ENCODE results near the gene FAM107A. TPM values are rescaled to one million over a fixed set of nuclear protein-coding genes. Genes with fewer than 3 reads are reported as not detected.
A peak's percentile ranks its signal among the peaks of the same experiment; 100 is the strongest.

FAM107A gene
- total and polyA plus RNA-seq, 2 of the 13 experiments (the other 11 are each of a cell fraction or from before 2014, with no cell fraction given), result not detected

DNA sequence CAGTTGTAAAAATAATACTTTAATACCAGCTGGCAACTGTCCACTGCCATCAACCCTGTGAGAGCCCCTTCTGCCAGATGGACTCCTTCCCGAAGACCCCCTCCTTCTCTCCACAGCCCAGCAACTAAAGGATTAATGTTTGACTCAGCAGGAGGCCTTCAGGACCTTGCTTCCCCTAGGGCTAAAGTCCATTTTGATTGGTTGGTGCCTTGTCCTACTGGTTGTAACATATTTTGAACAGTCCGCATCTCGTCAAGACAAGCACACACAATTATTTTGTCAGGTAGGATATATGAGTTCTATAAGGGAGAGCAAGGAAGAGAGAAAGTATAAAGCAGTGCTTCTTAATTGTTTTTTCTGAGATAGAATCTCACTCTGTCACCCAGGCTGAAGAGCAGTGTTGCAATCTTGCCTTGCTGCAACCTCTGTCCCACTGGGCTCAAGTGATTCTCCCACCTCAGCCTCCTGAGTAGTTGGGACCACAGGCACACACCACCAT, 58.9 kb downstream of the FAM107A start (continued):
- TF ChIP-seq TMF1 (CRISPR knock-in tag; IDR thresholded peaks at IDR 0.05; ENCODE audit: low read depth), result no peak
- TF ChIP-seq ZNF143 (CRISPR knock-in tag; IDR thresholded peaks at IDR 0.05), result no peak
- no peak for TF ChIP-seq ZKSCAN8 (CRISPR knock-in tag; IDR thresholded peaks at IDR 0.05; ENCODE audit: borderline replicate concordance)
- TF ChIP-seq MTA1 (CRISPR knock-in tag; IDR thresholded peaks at IDR 0.05; ENCODE audit: borderline replicate concordance), result no peak
- no peak for TF ChIP-seq NFKB2 (CRISPR knock-in tag; IDR thresholded peaks at IDR 0.05; ENCODE audit: borderline replicate concordance)
- no peak for TF ChIP-seq ARNT (IDR thresholded peaks at IDR 0.05)
- peak; percentile 76; the same call in 1 of the 2 replicates for TF ChIP-seq CEBPG (CRISPR knock-in tag; IDR thresholded peaks at IDR 0.05)
- TF ChIP-seq POLR2G (IDR thresholded peaks at IDR 0.05; ENCODE audit: low read depth, low read length), result no peak
- TF ChIP-seq, protein P1, sequence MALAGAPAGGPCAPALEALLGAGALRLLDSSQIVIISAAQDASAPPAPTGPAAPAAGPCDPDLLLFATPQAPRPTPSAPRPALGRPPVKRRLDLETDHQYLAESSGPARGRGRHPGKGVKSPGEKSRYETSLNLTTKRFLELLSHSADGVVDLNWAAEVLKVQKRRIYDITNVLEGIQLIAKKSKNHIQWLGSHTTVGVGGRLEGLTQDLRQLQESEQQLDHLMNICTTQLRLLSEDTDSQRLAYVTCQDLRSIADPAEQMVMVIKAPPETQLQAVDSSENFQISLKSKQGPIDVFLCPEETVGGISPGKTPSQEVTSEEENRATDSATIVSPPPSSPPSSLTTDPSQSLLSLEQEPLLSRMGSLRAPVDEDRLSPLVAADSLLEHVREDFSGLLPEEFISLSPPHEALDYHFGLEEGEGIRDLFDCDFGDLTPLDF (CRISPR knock-in tag; IDR thresholded peaks at IDR 0.05), result no peak
- no peak for TF ChIP-seq MTA3 (CRISPR knock-in tag; IDR thresholded peaks at IDR 0.05)
- TF ChIP-seq SALL1 (CRISPR knock-in tag; IDR thresholded peaks at IDR 0.05), result peak; percentile 37
- TF ChIP-seq, protein P2, sequence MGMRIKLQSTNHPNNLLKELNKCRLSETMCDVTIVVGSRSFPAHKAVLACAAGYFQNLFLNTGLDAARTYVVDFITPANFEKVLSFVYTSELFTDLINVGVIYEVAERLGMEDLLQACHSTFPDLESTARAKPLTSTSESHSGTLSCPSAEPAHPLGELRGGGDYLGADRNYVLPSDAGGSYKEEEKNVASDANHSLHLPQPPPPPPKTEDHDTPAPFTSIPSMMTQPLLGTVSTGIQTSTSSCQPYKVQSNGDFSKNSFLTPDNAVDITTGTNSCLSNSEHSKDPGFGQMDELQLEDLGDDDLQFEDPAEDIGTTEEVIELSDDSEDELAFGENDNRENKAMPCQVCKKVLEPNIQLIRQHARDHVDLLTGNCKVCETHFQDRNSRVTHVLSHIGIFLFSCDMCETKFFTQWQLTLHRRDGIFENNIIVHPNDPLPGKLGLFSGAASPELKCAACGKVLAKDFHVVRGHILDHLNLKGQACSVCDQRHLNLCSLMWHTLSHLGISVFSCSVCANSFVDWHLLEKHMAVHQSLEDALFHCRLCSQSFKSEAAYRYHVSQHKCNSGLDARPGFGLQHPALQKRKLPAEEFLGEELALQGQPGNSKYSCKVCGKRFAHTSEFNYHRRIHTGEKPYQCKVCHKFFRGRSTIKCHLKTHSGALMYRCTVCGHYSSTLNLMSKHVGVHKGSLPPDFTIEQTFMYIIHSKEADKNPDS (CRISPR knock-in tag; IDR thresholded peaks at IDR 0.05), result no peak
- TF ChIP-seq ZSCAN29 (CRISPR knock-in tag; conservative IDR thresholded peaks at IDR 0.05), result no peak
- peak; percentile 59 for TF ChIP-seq FOSL2 (CRISPR knock-in tag; IDR thresholded peaks at IDR 0.05)
- TF ChIP-seq ZNF530 (CRISPR knock-in tag; IDR thresholded peaks at IDR 0.05; ENCODE audit: low read depth), result no peak
- 0 out of 2 replicates have a peak, but pooled peaks have one; percentile 16 for TF ChIP-seq BCL6 (CRISPR knock-in tag; IDR thresholded peaks at IDR 0.05)
- no peak for TF ChIP-seq ZNF788 (CRISPR knock-in tag; IDR thresholded peaks at IDR 0.05; ENCODE audit: borderline replicate concordance)
- TF ChIP-seq, protein P3, sequence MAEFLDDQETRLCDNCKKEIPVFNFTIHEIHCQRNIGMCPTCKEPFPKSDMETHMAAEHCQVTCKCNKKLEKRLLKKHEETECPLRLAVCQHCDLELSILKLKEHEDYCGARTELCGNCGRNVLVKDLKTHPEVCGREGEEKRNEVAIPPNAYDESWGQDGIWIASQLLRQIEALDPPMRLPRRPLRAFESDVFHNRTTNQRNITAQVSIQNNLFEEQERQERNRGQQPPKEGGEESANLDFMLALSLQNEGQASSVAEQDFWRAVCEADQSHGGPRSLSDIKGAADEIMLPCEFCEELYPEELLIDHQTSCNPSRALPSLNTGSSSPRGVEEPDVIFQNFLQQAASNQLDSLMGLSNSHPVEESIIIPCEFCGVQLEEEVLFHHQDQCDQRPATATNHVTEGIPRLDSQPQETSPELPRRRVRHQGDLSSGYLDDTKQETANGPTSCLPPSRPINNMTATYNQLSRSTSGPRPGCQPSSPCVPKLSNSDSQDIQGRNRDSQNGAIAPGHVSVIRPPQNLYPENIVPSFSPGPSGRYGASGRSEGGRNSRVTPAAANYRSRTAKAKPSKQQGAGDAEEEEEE (CRISPR knock-in tag; IDR thresholded peaks at IDR 0.05; ENCODE audit: borderline replicate concordance), result no peak
- no peak for TF ChIP-seq KDM5A (IDR thresholded peaks at IDR 0.05; ENCODE audit: borderline replicate concordance, low read length)
- TF ChIP-seq CC2D1A (CRISPR knock-in tag; IDR thresholded peaks at IDR 0.05), result no peak
- TF ChIP-seq FOSL1 (CRISPR knock-in tag; IDR thresholded peaks at IDR 0.05; ENCODE audit: borderline replicate concordance), result no peak
- TF ChIP-seq, protein P4, sequence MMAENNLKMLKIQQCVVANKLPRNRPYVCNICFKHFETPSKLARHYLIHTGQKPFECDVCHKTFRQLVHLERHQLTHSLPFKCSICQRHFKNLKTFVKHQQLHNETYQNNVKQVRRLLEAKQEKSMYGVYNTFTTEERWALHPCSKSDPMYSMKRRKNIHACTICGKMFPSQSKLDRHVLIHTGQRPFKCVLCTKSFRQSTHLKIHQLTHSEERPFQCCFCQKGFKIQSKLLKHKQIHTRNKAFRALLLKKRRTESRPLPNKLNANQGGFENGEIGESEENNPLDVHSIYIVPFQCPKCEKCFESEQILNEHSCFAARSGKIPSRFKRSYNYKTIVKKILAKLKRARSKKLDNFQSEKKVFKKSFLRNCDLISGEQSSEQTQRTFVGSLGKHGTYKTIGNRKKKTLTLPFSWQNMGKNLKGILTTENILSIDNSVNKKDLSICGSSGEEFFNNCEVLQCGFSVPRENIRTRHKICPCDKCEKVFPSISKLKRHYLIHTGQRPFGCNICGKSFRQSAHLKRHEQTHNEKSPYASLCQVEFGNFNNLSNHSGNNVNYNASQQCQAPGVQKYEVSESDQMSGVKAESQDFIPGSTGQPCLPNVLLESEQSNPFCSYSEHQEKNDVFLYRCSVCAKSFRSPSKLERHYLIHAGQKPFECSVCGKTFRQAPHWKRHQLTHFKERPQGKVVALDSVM (CRISPR knock-in tag; IDR thresholded peaks at IDR 0.05), result peak; percentile 72
- TF ChIP-seq HNRNPLL (IDR thresholded peaks at IDR 0.05; ENCODE audit: low read depth, low read length, poor library complexity, severe bottlenecking), result no peak
- peak; percentile 22; the same call in 1 of the 2 replicates for TF ChIP-seq RBFOX2 (IDR thresholded peaks at IDR 0.05; ENCODE audit: low read depth, low read length)
- no peak for TF ChIP-seq RCOR2 (CRISPR knock-in tag; IDR thresholded peaks at IDR 0.05)
- TF ChIP-seq TCF7 (IDR thresholded peaks at IDR 0.05; ENCODE audit: low read depth), result no peak

Data from HepG2 (cell line).